NCI-H2029 treated with DMSO at 0.1 percent for 48 hours (cell line): ENCODE measurements around the gene SOAT1.
"Not testable (repeated sequence)": the region's sequence is repeated elsewhere in the genome, so short reads cannot be mapped to it uniquely, and the experiment has no call there.

Experiments
- DNase-seq: peaks from one replicate; lab custom pipeline; 2025; lab: John Stamatoyannopoulos, UW

Gene SOAT1

GRCh38 chr1:179353546-179353945, 59.9 kb downstream of the SOAT1 start:
- DNase-seq = no peak

GRCh38 chr1:179361631-179362030, 68.0 kb downstream of the SOAT1 start:
- DNase-seq = not testable (repeated sequence)

DNA sequence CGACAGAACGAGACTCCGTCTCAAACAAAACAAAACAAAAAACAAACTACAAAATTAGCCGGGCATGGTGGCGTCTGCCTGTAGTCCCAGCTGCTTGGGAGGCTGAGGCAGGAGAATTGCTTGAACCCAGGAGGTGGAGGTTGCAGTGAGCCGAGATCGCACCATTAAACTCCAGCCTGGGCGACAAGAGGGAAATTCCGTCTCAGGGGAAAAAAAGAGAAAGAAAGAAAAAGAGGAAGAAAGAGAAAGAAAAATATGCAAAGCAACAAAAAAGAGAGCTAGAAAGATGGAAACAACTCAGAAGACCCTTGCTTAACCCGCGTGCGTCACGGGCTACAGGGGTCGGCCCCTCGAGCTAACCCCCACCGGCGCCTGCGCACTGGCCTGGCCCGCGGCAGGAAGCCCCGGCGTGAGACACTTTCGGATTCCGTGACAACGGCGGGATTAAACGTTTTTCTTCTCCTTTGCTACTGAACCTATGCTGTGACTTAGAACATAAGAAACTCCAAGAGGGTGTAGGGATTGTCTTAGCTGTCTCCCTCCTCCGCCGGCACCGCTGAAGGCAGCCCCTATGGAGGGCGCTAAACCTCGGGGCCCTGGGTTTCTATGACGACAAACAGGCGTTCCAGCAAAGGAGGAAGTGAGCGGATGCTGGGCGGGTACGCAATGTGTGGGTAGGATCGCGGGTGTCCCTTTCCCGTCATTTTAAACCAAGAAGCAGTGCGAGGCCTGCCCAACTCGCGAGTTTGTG, 71.9 kb downstream of the SOAT1 start, which contains the start of gene AXDND1:
Gene AXDND1 (plus strand): TSS at position 630 of the 751 bp plus-strand sequence. CDS start 539 bp downstream, outside the sequence.
- peak; percentile 5 for DNase-seq

DNA sequence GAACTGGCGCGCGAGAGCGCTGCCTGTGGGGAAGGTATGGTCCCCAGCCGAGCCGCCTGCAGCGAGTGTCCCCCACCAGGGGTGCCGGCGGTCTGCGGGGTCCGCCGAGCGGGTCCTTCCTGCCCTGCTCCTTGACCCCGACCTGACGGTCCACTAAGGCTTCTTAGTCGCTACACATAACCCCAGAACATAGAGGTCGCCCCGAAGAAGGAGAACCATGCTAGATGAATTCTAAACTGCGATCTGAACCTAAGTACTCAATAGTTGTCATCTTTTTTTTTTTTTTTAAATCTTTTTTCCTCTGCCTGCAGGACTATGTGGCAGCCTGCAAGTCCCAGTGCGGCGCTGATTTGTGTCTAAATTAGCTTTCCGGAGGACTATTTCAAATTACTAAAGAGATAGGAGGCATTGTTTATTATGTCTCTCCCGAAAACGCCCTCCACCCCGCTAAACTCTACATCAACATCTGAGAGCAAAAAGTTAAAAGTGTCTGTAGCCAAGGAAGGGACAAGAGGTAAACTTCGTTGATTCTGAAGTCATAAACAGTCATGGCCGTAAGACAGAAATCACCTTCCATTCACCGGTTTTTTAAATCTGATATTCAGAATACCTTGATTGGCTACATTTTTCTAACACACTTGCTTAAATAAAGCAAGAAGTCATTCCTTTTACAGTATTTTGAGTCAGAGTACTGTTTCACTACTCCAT, 72.7 kb downstream of the SOAT1 start:
- no peak for DNase-seq

- DNase-seq = peak; percentile 53
Observed at GRCh38 chr1:179369751-179370341, 76.2 kb downstream of the SOAT1 start.

DNA sequence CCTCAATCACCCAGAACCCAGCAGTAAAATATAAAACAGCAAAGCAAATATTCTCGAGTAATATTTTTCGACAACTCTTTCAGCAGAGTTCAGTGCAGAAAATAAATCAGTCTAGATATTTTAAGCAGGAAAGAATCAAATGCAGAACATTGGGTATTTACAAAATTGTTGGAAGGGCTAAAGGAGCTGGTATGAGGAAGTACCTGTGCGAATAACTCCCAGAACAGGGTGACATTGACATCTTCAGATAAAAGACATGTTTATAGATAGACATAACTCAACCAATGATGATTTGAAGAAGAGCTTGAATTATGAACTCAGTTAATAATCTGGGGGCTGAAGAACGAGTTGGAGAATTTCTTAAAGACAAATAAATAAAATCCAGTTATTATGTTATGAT, 78.6 kb downstream of the SOAT1 start:
- no peak for DNase-seq

DNA sequence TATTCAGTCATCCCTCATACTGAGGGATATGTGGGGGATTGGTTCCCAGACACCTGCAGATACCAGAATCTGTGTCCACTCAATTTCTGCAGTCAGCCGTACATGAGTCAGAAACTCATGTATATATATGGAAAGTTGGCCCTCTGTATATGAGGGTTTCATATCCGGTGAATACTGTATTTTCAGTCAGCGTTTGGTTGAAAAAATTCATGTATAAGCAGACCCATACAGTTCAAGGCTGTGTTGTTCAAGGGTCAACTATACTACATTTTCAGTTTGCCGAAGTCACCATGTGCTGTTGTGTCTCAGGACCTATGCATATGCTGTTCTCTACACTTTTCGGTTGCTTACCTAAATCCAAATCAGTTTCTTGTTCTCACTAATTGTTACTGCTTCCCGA, 82.6 kb downstream of the SOAT1 start:
- DNase-seq = no peak

DNA sequence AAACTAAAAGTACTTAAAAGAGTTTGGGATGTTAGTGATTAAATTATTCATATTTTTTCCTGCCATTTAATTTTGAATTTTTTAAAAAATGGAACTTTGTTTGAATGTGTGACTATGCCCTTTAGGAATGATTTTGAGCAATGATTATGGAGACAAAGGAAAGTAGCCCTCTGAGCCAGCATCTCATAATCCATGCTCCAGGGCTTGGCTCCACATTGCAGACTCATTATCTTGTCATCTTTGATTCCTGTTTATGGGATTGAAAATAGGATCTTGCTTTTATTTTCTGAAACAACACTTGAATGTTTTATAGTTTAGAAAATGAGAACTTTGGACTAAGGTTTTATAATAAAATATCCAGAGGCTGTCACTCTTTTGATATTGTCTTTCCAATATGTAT, 86.7 kb downstream of the SOAT1 start:
- no peak for DNase-seq

- no peak for DNase-seq
Observed at GRCh38 chr1:179384027-179384426, 90.4 kb downstream of the SOAT1 start.

GRCh38 chr1:179385510-179385909, 91.9 kb downstream of the SOAT1 start:
- DNase-seq = no peak

GRCh38 chr1:179393721-179394120, 100.1 kb downstream of the SOAT1 start:
- no peak for DNase-seq

DNA sequence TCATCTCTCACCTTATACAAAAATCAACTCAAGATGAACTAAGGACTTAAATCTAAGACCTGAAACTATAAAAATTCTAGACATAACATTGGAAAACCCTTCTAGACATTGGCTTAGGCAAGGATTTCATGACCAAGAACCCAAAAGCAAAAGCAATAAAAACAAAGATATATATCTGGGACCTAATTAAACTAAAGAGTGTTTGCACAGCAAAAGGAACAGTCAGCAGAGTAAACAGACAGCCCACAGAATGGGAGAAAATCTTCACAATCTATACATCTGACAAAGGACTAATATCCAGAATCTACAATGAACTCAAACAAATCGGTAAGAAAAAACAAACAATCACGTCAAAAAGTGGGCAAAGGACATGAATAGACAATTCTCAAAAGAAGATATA, 105.8 kb downstream of the SOAT1 start:
- DNase-seq = not testable (repeated sequence)
